Thyroid gland (tissue), 4 donors: Measurements from ENCODE around the gene ZCCHC24. TPM values are rescaled to one million over a fixed set of nuclear protein-coding genes. Genes with fewer than 3 reads are reported as not detected.

Experiments
- DNase-seq, 2 donors: peaks; one replicate each; pipeline ENCODE4 v3.0.0-alpha.2; 2019
- H3K27ac ChIP-seq, 3 donors: fragments of 200-600 bp; sonication (generic); 1 replicate in 2 of 3; 2 replicates in 1 of 3; pipeline ENCODE4 v1.5.1; 2016 to 2019; ENCODE audit warnings: mild to moderate bottlenecking in 1 of 3, moderate library complexity in 1 of 3
- H3K27me3 ChIP-seq: fragments of 200-600 bp; sonication (generic); one replicate; pipeline ENCODE4 v1.5.1; 2019
- H3K36me3 ChIP-seq, 2 donors: fragments of 200-600 bp; sonication (generic); one replicate each; pipeline ENCODE4 v1.5.1; 2016 to 2019
- H3K4me1 ChIP-seq, 2 donors: fragments of 200-600 bp; sonication (generic); one replicate each; pipeline ENCODE4 v1.5.1; 2017 to 2019
- H3K4me3 ChIP-seq, 3 donors: fragments of 200-600 bp; sonication (generic); replicated peaks in 1 of 3; 1 replicate in 2 of 3; 2 replicates in 1 of 3; pipeline ENCODE4 v1.5.1; 2016; ENCODE audit warnings: mild to moderate bottlenecking in 1 of 3
- H3K9me3 ChIP-seq: fragments of 200-600 bp; sonication (generic); one replicate; pipeline ENCODE4 v1.5.1; 2017
- POLR2A ChIP-seq, 2 donors: fragments of 450-650 bp; IDR thresholded peaks; one replicate each; pipeline ENCODE4 v1.6.1; 2017; ENCODE audit warnings: antibody characterized with exemption in 2 of 2, mild to moderate bottlenecking in 2 of 2, moderate library complexity in 1 of 2
- WGBS, 2 donors: methylation state at CpG; one replicate each; pipeline ENCODE4 v1.1.5; 2017; 5-methylcytosine and 5-hydroxymethylcytosine counted together
- intact Hi-C: fragments of 100-400 bp; cut with DNase I; formaldehyde crosslinking; loops from one replicate; pipeline ENCODE4 v1.15.1; 2023
- total RNA-seq, 4 donors: library from RNA; depleted of rRNA; stranded (reverse); fragments of >200 nt; gene quantifications; one replicate each; pipeline ENCODE4 v1.2.3, GENCODE V29; 2016
- TF ChIP-seq, protein P1 (sequence below), 6 experiments: fragments of 200-600 bp in 3 of 6; fragments of 450-650 bp in 3 of 6; sonication (generic) in 3 of 6; IDR thresholded peaks; one replicate each; pipeline ENCODE4 v1.5.1; 2016 to 2019; ENCODE audit warnings: antibody characterized with exemption in 6 of 6, mild to moderate bottlenecking in 2 of 6, inconsistent platforms in 1 of 6, moderate library complexity in 1 of 6

The ZCCHC24 gene
- total RNA-seq, 4 donors from 2014 or later: 25.4 to 48.8 (median 33.3) TPM

DNA sequence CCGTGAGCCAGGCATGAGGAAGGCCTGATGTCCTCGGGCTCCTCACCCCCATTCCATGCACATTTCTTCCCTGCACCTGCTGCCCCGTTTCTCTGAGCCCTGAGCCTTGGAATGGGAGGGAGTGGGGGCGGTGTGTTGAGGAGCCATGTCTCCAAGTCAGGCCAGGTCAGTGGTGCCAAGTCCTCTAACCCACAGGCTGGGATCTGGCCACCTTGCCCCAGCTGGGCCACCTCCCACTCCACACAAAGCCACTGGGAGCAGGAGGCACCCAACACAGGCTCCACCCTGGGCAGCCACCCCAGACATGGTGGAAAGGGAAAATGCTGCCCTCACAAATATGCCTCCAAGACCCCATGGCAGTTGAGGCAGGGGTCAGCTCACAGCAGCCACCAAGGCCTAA lies 27.7 kb downstream of the ZCCHC24 start:
- TF ChIP-seq, protein P1, sequence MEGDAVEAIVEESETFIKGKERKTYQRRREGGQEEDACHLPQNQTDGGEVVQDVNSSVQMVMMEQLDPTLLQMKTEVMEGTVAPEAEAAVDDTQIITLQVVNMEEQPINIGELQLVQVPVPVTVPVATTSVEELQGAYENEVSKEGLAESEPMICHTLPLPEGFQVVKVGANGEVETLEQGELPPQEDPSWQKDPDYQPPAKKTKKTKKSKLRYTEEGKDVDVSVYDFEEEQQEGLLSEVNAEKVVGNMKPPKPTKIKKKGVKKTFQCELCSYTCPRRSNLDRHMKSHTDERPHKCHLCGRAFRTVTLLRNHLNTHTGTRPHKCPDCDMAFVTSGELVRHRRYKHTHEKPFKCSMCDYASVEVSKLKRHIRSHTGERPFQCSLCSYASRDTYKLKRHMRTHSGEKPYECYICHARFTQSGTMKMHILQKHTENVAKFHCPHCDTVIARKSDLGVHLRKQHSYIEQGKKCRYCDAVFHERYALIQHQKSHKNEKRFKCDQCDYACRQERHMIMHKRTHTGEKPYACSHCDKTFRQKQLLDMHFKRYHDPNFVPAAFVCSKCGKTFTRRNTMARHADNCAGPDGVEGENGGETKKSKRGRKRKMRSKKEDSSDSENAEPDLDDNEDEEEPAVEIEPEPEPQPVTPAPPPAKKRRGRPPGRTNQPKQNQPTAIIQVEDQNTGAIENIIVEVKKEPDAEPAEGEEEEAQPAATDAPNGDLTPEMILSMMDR (IDR thresholded peaks at IDR 0.05): no peak
- TF ChIP-seq POLR2A (IDR thresholded peaks at IDR 0.05): no peak
- Histone ChIP-seq H3K4me3 (no peak overlapping the region), H3K27ac (no peak overlapping the region), H3K9me3 (no peaks in the 10 kb centered on the region), H3K27me3 (no peaks in the 10 kb centered on the region), H3K4me1 (peaks cover 8 to 54% of the 10 kb centered on the region in 2 donors), H3K36me3 (peaks cover 0 to 4% of the 10 kb centered on the region in 2 donors)
- intact Hi-C loops: no loop called here
- WGBS, 2 donors: 91 to 92% methylated on average over 4 of the region's 4 CpGs
- no peak for DNase-seq

DNA sequence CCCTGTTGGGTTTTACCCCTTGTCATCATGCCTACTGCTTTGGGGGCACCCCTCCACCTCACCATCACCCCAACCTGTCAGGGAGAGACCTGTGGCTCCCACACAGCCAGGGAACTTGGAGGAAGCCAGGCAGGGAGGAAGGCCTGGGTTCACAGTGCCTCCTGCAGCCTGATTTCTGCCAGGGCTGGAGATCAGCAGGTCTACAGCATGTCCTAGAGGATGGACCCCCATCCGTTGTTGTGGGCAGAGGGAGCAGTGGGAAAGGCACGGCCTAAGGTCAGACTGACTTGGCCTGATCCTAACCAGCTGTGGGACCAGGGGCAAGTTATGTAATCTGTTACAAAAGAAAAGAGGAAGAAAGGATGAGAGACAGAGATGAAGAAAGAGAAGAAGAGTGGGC lies 28.2 kb downstream of the ZCCHC24 start:
- 60 to 67% methylated on average over 2 of the region's 2 CpGs for WGBS, 2 donors
- peaks cover 0 to 4% of the 10 kb centered on the region in 2 donors for H3K36me3 ChIP-seq
- intact Hi-C loops: no loop called here
- no peak for TF ChIP-seq POLR2A (IDR thresholded peaks at IDR 0.05)
- TF ChIP-seq, protein P1 (IDR thresholded peaks at IDR 0.05): no peak
- H3K27ac ChIP-seq: no peak overlapping the region
- no peaks in the 10 kb centered on the region for H3K27me3 ChIP-seq
- DNase-seq: no peak
- H3K4me1 ChIP-seq: peaks cover 10 to 51% of the 10 kb centered on the region in 2 donors
- no peaks in the 10 kb centered on the region for H3K9me3 ChIP-seq
- no peak overlapping the region for H3K4me3 ChIP-seq

DNA sequence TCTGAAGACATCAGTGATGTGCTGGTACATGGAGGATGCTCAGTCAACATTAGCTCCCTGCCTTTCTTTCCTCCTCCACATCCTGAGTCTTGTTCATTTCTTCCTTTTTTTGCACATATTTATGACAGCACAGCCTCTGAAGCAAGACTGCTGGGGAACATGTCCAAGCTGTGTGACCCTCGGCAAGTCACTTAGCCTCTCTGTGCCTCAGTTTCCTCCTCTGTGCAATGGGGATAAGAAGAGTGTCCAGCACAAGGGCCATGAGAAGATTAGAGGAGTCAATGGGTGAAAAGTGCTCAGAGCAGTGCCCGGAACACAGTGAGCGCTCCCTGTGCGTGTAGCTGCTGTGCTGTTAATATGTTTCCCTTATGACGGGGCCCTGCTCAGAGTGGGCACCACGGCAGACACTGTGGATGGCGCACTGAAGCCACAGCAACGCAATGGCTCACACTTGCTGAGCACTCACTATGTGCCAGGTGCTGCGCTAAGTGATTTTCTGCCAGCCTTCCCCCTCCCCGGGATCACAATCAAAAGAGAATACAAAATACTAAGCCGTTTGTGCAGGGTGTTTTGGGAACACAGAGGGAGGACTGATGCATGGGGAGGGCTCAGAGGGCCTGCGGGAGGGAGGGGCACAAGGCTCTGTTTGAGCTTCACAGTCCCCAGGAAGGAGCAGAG lies 28.7 kb downstream of the ZCCHC24 start:
- WGBS, 2 donors: 81 to 84% methylated on average over 9 to 12 of the region's 12 CpGs
- no peak for DNase-seq
- Histone ChIP-seq H3K27ac (no peak overlapping the region), H3K4me1 (peaks cover 15 to 46% of the 10 kb centered on the region in 2 donors), H3K36me3 (peaks cover 0 to 4% of the 10 kb centered on the region in 2 donors), H3K9me3 (no peaks in the 10 kb centered on the region), H3K4me3 (no peak overlapping the region), H3K27me3 (no peaks in the 10 kb centered on the region)
- intact Hi-C loops: no loop called here
- no peak for TF ChIP-seq POLR2A (IDR thresholded peaks at IDR 0.05)
- TF ChIP-seq, protein P1 (IDR thresholded peaks at IDR 0.05): no peak

DNA sequence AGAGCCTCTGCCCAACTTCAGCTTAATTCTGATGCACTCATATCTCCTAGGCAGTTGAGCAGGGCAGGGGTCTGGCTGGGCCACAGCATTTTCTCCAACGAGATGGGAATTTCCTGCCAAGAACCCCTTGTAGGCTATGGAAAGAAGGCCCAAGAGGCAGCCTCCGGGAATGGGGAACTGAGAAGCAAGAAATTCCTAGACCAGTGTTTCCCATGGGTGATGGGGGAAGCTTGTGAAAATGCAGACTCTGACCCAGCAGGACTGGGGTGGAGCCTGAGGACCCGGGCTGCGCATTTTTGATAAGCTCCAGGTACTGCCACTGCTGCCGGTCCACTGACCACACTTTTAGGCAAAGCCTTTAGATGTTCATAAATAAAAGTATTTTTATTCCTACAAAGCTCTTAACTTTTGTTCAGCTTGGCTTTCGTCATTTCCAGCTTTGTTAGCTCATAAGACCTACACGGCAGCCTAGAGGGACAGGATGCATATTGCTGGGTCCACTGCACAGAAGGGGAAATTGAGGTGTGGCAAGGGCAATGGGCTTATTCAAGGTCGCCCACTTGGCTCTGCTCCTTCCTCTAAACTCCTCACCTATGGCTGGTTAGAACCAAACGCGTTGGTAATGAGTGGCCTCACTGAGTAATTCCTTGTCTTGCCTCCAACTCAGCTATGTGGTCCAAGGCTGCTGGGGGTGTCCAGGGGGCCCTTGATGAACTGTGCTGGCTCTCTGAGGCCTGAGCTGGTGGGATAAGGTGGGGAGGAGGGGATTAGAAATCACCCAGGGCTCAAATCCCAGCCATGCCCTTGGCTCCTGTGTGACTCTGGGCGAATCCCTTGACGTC lies 29.5 kb downstream of the ZCCHC24 start:
- no peak for TF ChIP-seq POLR2A (IDR thresholded peaks at IDR 0.05)
- TF ChIP-seq, protein P1 (IDR thresholded peaks at IDR 0.05): no peak
- H3K4me3 ChIP-seq: no peak overlapping the region
- intact Hi-C loops: no loop called here
- H3K4me1 ChIP-seq: peaks cover 14 to 40% of the 10 kb centered on the region in 2 donors
- H3K27me3 ChIP-seq: no peaks in the 10 kb centered on the region
- no peaks in the 10 kb centered on the region for H3K9me3 ChIP-seq
- WGBS, 2 donors: 55 to 84% methylated on average over 12 of the region's 12 CpGs
- DNase-seq: no peak
- peaks cover 0 to 4% of the 10 kb centered on the region in 2 donors for H3K36me3 ChIP-seq
- no peak overlapping the region for H3K27ac ChIP-seq

DNA sequence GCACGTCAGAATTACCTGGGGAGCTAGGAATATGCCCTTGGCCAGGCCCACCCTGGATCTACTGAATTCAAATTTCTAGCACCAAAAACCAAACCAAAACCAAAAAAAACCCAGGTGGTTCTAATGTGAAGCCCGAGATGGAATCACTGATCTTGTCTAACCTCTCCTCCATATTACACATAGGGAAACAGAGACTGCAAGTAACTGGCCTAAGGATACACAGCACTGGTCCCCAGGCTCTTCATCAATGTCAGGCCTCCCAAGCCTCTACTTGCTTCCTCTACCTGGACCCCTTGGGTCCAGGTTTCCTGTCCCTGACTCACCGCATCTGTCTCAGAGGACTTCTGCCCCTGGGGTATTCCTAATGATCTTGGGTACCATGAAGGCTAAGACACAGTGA lies 30.7 kb downstream of the ZCCHC24 start:
- H3K9me3 ChIP-seq: no peaks in the 10 kb centered on the region
- no peak overlapping the region for H3K27ac ChIP-seq
- H3K36me3 ChIP-seq: peaks cover 0 to 4% of the 10 kb centered on the region in 2 donors
- H3K4me3 ChIP-seq: no peak overlapping the region
- DNase-seq: no peak
- intact Hi-C loops: no loop called here
- no peak for TF ChIP-seq POLR2A (IDR thresholded peaks at IDR 0.05)
- TF ChIP-seq, protein P1 (IDR thresholded peaks at IDR 0.05): no peak
- no peaks in the 10 kb centered on the region for H3K27me3 ChIP-seq
- peaks cover 15 to 38% of the 10 kb centered on the region in 2 donors for H3K4me1 ChIP-seq
- WGBS, 2 donors: 83 to 85% methylated on average over 3 of the region's 3 CpGs
